Adrenal gland (tissue), 12 donors: Measurements from ENCODE around the gene UNC79. TPM values are rescaled to one million over a fixed set of nuclear protein-coding genes. Genes with fewer than 3 reads are reported as not detected.

Experiments
- DNase-seq, 7 donors: peaks; one replicate each; pipeline ENCODE4 v3.0.0-alpha.2; 2019 to 2020
- H3K27ac ChIP-seq, 5 donors: fragments of 200-600 bp; sonication (generic) in 4 of 5; 1 replicate in 3 of 5; 2 replicates in 2 of 5; pipeline versions ENCODE4 v1.5.1 to v1.8.0; 2016 to 2020; ENCODE audit warnings: mild to moderate bottlenecking in 1 of 5
- H3K27me3 ChIP-seq: fragments of 200-600 bp; 2 replicates; pipeline ENCODE4 v1.8.0; 2021
- H3K36me3 ChIP-seq, 2 donors: fragments of 200-600 bp; replicated peaks in 1 of 2; 1 replicate in 1 of 2; 2 replicates in 1 of 2; pipeline versions ENCODE4 v1.5.1 to v1.8.0; 2018 to 2022
- H3K4me1 ChIP-seq, 2 donors: fragments of 200-600 bp; replicated peaks in 1 of 2; 1 replicate in 1 of 2; 2 replicates in 1 of 2; pipeline versions ENCODE4 v1.5.1 to v1.8.0; 2018 to 2021
- H3K4me3 ChIP-seq, 4 donors: fragments of 200-600 bp; sonication (generic) in 3 of 4; one replicate each; pipeline ENCODE4 v1.5.1; 2016 to 2018
- H3K9me3 ChIP-seq, 3 donors: fragments of 200-600 bp; sonication (generic) in 1 of 3; replicated peaks in 1 of 3; 1 replicate in 2 of 3; 2 replicates in 1 of 3; pipeline versions ENCODE4 v1.5.1 to v1.8.0; 2016 to 2021
- CTCF ChIP-seq, 6 experiments: fragments of 450-650 bp in 4 of 6; fragments of 200-600 bp in 2 of 6; sonication (generic) in 1 of 6; IDR thresholded peaks; 1 replicate in 5 of 6; 2 replicates in 1 of 6; pipeline versions ENCODE4 v1.5.1 to v1.8.0; 2016 to 2021; ENCODE audit warnings: antibody characterized with exemption in 6 of 6, mild to moderate bottlenecking in 2 of 6, moderate library complexity in 1 of 6
- POLR2A ChIP-seq, 2 donors: fragments of 450-650 bp; IDR thresholded peaks; one replicate each; pipeline ENCODE4 v1.6.1; 2017; ENCODE audit warnings: antibody characterized with exemption in 2 of 2, mild to moderate bottlenecking in 2 of 2, moderate library complexity in 1 of 2
- WGBS, 4 donors: extraction: QIAGEN DNeasy Blood & Tissue Kit in 2 of 4; methylation state at CpG; one replicate each; pipeline versions ENCODE4 v1.1.5 to v1.1.7; 2013 to 2017; 5-methylcytosine and 5-hydroxymethylcytosine counted together
- intact Hi-C, 2 donors: fragments of 100-400 bp; cut with DNase I; formaldehyde crosslinking; loops; one replicate each; pipeline versions ENCODE4 v1.14.1 to v1.15.0; 2022 to 2023
- polyA plus RNA-seq, 3 donors: library from polyadenylated mRNA; stranded (reverse); fragments of 200-250 nt in 2 of 3; fragments of 350-450 nt in 1 of 3; fragmentation: Illumina TruSeq in 1 of 3; extraction: RNeasy Lipid Tissue Mini Kit (QIAGEN cat#74804) in 1 of 3; gene quantifications; one replicate each; pipeline ENCODE4 v1.2.3, GENCODE V29; 2013 to 2014
- total RNA-seq, 9 donors: library from RNA; depleted of rRNA in 4 of 9; stranded (reverse); fragments of >200 nt in 4 of 9; fragments of 120-200 nt in 1 of 9; fragmentation: NEBNext Ultra II Directional in 1 of 9; extraction: Animal tissue kit (Norgen Biotek cat#: 25700) in 1 of 9; gene quantifications; one replicate each; pipeline versions ENCODE4 v1.1.0 to v1.2.4, GENCODE V29; 2013 to 2023
- donor health status: healthy with polysubstance abuse.
- donor health status: Bipolar disorder and iron deficiency.
- donor health status: DM: yes; HTN: yes; CAD: no.
- donor health status: DM: no; HTN: no; CAD: no.
- donor health status: DM: no; HTN: no; CAD: no.
- donor health status: DM: yes; HTN: yes; CAD: no.

UNC79 gene
- total and polyA plus RNA-seq, 12 donors: 0.09 to 4.3 (median 1.1) TPM

DNA sequence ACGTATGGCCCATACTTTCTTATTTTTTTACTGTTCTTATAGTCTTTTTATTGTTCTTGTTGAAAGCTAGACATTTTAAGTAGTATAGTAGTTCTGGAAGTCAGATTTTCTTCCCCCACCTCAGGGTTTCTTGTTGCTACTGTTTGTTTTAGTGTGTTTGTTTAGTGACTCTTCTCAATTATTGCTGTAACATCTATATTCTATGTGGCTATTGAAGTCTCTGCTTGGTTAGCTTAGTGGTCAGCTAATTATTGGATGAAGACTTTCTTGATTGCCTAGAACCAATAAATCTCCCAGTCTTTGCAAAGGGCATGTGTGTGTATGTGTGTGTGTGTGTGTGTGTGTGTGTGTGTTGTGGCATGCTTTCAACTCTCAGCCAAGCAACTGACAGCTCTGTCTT is 34.3 kb upstream of the UNC79 start:
- H3K27ac ChIP-seq: no peak overlapping the region
- no peaks in the 10 kb centered on the region for H3K36me3 ChIP-seq
- no peak for DNase-seq
- no peaks in the 10 kb centered on the region for H3K4me1 ChIP-seq
- 76 to 81% (median 79%) methylated on average over 1 of the region's 1 CpG for WGBS, 4 donors
- H3K9me3 ChIP-seq: no peaks in the 10 kb centered on the region
- H3K4me3 ChIP-seq: no peak overlapping the region
- TF ChIP-seq POLR2A (IDR thresholded peaks at IDR 0.05) (no peak), CTCF (IDR thresholded peaks at IDR 0.05) (no peak)
- intact Hi-C loops: no loop called here
- H3K27me3 ChIP-seq: no peaks in the 10 kb centered on the region

DNA sequence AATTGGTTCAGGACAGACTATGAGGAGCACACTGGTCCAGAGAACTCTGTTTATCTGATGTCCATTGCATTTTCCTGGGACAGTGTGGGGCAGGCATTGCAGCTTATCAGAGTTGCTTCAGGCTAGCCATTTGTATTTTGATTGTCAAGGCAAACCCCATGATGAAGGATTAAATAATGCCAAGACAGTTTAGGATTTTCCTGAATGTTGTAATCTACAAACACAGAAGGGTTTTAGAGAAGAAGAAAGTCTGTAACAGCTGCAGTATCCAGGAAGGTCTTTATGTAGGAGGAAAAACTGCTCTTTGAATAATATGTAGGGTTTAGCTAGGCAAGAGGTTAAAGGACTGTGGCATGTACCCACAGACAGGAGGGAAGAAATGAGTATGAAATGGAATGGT is 32.2 kb upstream of the UNC79 start:
- Histone ChIP-seq H3K27ac (no peak overlapping the region), H3K4me3 (no peak overlapping the region), H3K9me3 (no peaks in the 10 kb centered on the region), H3K36me3 (no peaks in the 10 kb centered on the region), H3K27me3 (no peaks in the 10 kb centered on the region), H3K4me1 (no peaks in the 10 kb centered on the region)
- DNase-seq: no peak
- intact Hi-C loops: no loop called here
- TF ChIP-seq POLR2A (IDR thresholded peaks at IDR 0.05): no peak
- TF ChIP-seq CTCF (IDR thresholded peaks at IDR 0.05): no peak

DNA sequence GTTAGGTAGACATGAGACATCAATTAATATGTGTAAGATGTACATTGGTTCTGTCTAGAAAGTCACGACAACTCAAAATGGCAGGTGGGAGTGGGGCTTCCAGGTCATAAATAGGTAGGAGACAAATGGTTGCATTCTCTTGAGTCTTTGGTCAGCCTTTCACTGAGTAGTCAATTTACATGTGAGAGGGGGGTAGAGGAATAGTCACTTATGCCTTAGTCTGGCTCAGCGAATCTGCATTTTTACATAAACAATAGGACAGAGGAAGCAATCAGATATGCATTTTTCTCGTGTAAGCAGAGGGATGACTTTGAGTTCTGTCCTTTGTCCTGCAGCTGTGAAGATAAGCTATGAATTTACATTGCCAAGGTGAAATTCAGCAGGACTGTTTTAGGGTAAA is 27.8 kb upstream of the UNC79 start:
- Histone ChIP-seq H3K27me3 (no peaks in the 10 kb centered on the region), H3K4me3 (no peak overlapping the region), H3K27ac (no peak overlapping the region), H3K4me1 (no peaks in the 10 kb centered on the region), H3K36me3 (no peaks in the 10 kb centered on the region), H3K9me3 (no peaks in the 10 kb centered on the region)
- TF ChIP-seq POLR2A (IDR thresholded peaks at IDR 0.05) (no peak), CTCF (IDR thresholded peaks at IDR 0.05) (no peak)
- 40 to 57% (median 51%) methylated on average over 3 of the region's 3 CpGs for WGBS, 4 donors
- intact Hi-C loops: no loop called here
- no peak for DNase-seq

DNA sequence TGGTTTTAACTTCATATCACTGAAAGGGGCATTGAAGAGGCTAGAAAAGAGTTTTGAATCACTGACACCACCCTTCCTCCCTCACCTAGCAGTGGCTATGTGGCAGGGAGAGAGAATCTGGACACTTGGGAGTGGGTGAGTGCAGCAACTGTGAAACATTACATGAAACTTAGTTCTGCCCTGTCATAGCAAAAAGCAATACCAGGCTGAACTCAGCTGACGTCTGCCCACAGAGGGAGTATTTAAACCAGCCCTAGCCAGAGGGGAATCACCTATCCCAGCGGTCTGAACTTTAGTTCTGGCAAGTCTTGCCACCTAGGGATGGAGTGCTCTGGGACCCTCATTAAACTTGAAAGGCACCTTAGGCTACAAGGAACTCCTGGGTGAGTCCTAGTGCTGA is 20.7 kb upstream of the UNC79 start:
- TF ChIP-seq POLR2A (IDR thresholded peaks at IDR 0.05) (no peak), CTCF (IDR thresholded peaks at IDR 0.05) (no peak)
- intact Hi-C loops: no loop called here
- Histone ChIP-seq H3K27ac (no peak overlapping the region), H3K4me1 (no peaks in the 10 kb centered on the region), H3K9me3 (no peaks in the 10 kb centered on the region), H3K27me3 (no peaks in the 10 kb centered on the region), H3K4me3 (no peak overlapping the region), H3K36me3 (no peaks in the 10 kb centered on the region)
- WGBS, 4 donors: 47 to 66% (median 53%) methylated on average over 2 of the region's 2 CpGs
- DNase-seq: no peak
